ENCODE results near the gene MYH4.

Gene MYH4

DNA sequence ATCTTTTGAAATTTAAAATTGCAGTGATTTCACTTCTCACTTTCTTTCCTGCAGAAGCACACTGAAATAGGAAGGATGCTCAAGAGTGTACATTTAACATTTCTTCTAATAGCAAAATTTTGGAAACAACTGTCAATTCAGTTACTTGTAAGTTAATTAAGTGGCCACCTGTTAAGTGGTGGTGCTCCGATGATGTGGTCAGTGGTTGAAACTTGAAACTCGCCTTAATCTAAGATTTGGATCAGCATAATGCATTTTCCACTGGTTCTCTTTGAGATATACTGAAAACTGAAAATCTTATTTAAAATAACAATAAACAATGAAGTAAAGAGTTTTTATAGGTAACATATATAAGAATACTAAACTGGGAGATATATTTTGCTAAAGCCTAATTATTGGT is 40.6 kb downstream of the MYH4 start:
- no peak overlapping the region for H3K27ac ChIP-seq
- DNase-seq (ENCODE audit: low read depth, low spot score): no peak

- no peak for DNase-seq (ENCODE audit: low read depth, low spot score)
- H3K27ac ChIP-seq: no peak within 1 kb of the TSS
These were observed 47.3 kb downstream of the MYH4 start, which contains the start of gene MYH8 for GRCh38 chr17:10421900-10422542. MYH8 (minus strand) TSS chr17:10421950; CDS start chr17:10420227, 1,723 bp downstream.

DNA sequence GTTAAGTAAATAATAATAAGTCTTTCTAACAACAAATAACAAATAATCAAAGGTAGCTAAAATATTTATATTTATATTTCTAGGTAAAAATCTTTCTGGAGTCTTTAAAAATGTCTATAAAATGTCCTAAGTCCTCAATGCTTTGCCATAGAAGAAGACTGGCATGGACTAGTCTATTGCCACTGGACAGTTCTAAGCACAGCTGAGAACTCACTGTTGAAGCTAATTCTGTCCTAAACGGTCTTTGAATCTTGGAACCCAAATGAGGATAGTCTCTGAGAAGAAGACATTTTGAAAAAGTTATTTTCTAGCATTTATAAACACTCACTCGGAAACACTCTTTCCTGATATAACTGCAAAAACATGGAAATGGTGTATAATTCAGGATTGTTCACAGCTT is 48.1 kb downstream of the MYH4 start:
- no peak for DNase-seq (ENCODE audit: low read depth, low spot score)
- no peak overlapping the region for H3K27ac ChIP-seq

DNA sequence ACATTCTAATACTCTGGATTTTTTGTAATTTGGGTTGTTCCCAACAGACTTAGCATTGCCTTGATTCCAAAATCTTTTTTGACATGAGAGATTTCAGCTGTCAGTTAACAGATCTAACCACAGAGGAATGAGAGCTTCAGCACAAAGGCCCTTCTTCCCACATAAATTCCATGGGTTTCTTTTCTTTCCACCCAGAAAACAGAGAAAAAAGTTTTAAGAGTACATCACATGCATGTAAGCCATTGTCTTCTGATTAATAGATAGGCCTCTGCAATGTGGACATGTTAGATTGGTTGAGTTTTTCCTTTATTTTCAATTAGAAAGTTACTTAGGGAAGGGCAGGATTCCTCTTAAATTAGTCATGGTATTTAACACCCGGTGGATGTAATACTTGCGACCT is 48.5 kb downstream of the MYH4 start:
- H3K27ac ChIP-seq: no peak overlapping the region
- no peak for DNase-seq (ENCODE audit: low read depth, low spot score)

DNA sequence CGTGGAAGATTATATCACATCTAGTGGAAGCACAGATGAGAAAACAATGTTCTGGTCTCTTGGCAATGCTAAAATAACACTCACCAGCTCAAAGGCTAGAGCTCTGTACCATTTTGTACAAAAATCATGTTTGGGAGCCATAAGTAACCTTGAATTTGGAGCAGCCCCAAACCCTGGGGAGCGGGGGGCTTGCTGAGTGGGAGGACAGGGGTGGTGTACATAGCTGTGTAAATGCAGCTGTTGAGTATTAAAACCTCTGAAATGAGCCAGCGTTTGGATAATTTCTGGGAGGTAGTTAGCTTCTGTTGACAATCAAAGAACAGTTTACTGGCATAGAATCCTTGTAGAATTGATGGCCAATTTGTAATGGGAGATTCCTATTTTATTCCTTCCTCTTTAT is 51.9 kb downstream of the MYH4 start:
- no peak for DNase-seq (ENCODE audit: low read depth, low spot score)
- H3K27ac ChIP-seq: no peak overlapping the region

GRCh38 chr17:10415161-10415560 is 54.2 kb downstream of the MYH4 start:
- no peak for DNase-seq (ENCODE audit: low read depth, low spot score)

DNA sequence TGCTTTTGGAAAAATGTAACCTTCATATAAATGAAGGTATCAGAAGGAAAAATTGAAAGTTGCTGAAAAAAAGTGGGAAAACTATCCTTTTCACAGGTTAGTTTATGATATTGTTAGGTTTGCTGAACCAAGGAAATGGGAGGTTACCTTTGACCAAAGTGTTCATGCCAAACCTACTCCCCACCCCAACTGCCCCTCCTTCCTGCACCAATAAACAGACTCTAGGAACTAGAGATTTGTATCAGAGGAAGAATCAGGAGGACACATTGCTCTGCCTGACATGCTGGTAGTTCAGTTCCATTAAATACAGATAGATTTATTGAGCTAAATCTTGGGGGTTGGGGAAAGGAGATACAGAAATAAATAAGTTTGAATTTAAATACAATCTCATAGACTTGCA is 65.8 kb downstream of the MYH4 start:
- no peak for DNase-seq (ENCODE audit: low read depth, low spot score)
- no peak overlapping the region for H3K27ac ChIP-seq

More at GRCh38 chr17:10415161-10415560, 54.2 kb downstream of the MYH4 start:
- H3K27ac ChIP-seq: no peak overlapping the region

GRCh38 chr17:10398352-10398751 is 71.0 kb downstream of the MYH4 start:
- no peak for DNase-seq (ENCODE audit: low read depth, low spot score)
- H3K27ac ChIP-seq: no peak overlapping the region

GRCh38 chr17:10396524-10397163 is 72.7 kb downstream of the MYH4 start:
- H3K27ac ChIP-seq: no peak overlapping the region
- no peak for DNase-seq (ENCODE audit: low read depth, low spot score)

GRCh38 chr17:10394201-10394887 is 75.0 kb downstream of the MYH4 start:
- DNase-seq (ENCODE audit: low read depth, low spot score): no peak
- no peak overlapping the region for H3K27ac ChIP-seq

All from epithelial cell of prostate (primary cell).